MCF 10A (cell line): ENCODE data around the gene BACH1. TPM values are rescaled to one million over a fixed set of nuclear protein-coding genes. Genes with fewer than 3 reads are reported as not detected.

Source experiments
- BruUV-seq: library from RNA; stranded (reverse); fragments of 400-500 nt; replicated peaks from 2 replicates; lab custom pipeline; 2021; lab: Mats Ljungman, UMichigan
- CTCF ChIA-PET: fragments of 300-600 bp; sonication (Branson Sonifier 250); formaldehyde crosslinking; extraction: SDS; loops from one replicate; lab custom pipeline; 2021; ENCODE audit warnings: antibody characterized with exemption, inconsistent platforms; lab: Yijun Ruan, JAX
- POLR2A ChIA-PET: fragments of 300-600, 350-650 bp; sonication (Branson Sonifier 250); formaldehyde crosslinking; extraction: SDS; loops from one replicate; lab custom pipeline; 2020; ENCODE audit warnings: antibody characterized with exemption, inconsistent platforms; lab: Yijun Ruan, JAX
- DNase-seq: peaks from one replicate; pipeline ENCODE4 v3.0.0-alpha.2; 2018; ENCODE audit not compliant: unreplicated experiment
- H3K27ac Mint-ChIP-seq: one replicate; pipeline ENCODE4 v1.8.0; 2022; ENCODE audit warnings: mild to moderate bottlenecking, low read depth, mixed read lengths; ENCODE audit not compliant: unreplicated experiment
- H3K27me3 Mint-ChIP-seq: one replicate; pipeline ENCODE4 v1.8.0; 2022; ENCODE audit warnings: mixed read lengths; ENCODE audit not compliant: insufficient read depth, unreplicated experiment
- H3K36me3 Mint-ChIP-seq: one replicate; pipeline ENCODE4 v1.8.0; 2022; ENCODE audit warnings: mild to moderate bottlenecking, moderate library complexity, mixed read lengths; ENCODE audit not compliant: insufficient read depth, unreplicated experiment
- H3K4me1 Mint-ChIP-seq: one replicate; pipeline ENCODE4 v1.8.0; 2022; ENCODE audit warnings: mixed read lengths; ENCODE audit not compliant: insufficient read depth, unreplicated experiment
- H3K4me3 Mint-ChIP-seq: one replicate; pipeline ENCODE4 v1.8.0; 2022; ENCODE audit warnings: mild to moderate bottlenecking, moderate library complexity, mixed read lengths; ENCODE audit not compliant: unreplicated experiment
- H3K9me3 Mint-ChIP-seq: one replicate; pipeline ENCODE4 v1.8.0; 2022; ENCODE audit warnings: mixed read lengths; ENCODE audit not compliant: unreplicated experiment
- CTCF ChIP-seq: fragments of 200-600 bp; IDR thresholded peaks from one replicate; pipeline ENCODE4 v1.8.0; 2022; ENCODE audit warnings: antibody characterized with exemption, mild to moderate bottlenecking; ENCODE audit not compliant: unreplicated experiment
- intact Hi-C: fragments of 100-400 bp; cut with micrococcal nuclease; formaldehyde crosslinking; loops from 2 replicates; pipeline ENCODE4 v1.14.1; 2022
- total RNA-seq: library from RNA; stranded (reverse); gene quantifications from 2 replicates; pipeline ENCODE4 v1.2.3, GENCODE V29; 2022

Gene BACH1
- total RNA-seq, 1 experiment from 2014 or later = 69.3 TPM

GRCh38 chr21:29288239-29288638 lies 10.5 kb upstream of the BACH1 start:
- H3K4me1 Mint-ChIP-seq = peaks cover 17% of the 10 kb centered on the region
- POLR2A ChIA-PET = interaction anchor here (1.0 to 5.2 kb wide), 5 partner anchors 11 to 142 kb away, joined by 4 to 29 read pairs (median 7); partner anchors contain the start of gene BACH1
- H3K36me3 Mint-ChIP-seq = no peaks in the 10 kb centered on the region
- H3K27me3 Mint-ChIP-seq = no peaks in the 10 kb centered on the region
- intact Hi-C loops = loop anchor here (1.0 kb wide), 2 partner anchors 124 to 198 kb away; no protein-coding TSS in a partner anchor
- no peaks in the 10 kb centered on the region for H3K9me3 Mint-ChIP-seq
- no peak overlapping the region for H3K4me3 Mint-ChIP-seq
- BruUV-seq = no TSS peak
- no peak overlapping the region for H3K27ac Mint-ChIP-seq
- DNase-seq = peak; percentile 27
- CTCF ChIA-PET = interaction anchor here (0.6 to 7.4 kb wide), 13 partner anchors 9 to 195 kb away, joined by 3 to 63 read pairs (median 3); partner anchors contain the start of gene BACH1
- TF ChIP-seq CTCF = no peak

- no TSS peak for BruUV-seq
- H3K27ac Mint-ChIP-seq = no peak overlapping the region
- DNase-seq = no peak
- POLR2A ChIA-PET = interaction anchor here (0.7 to 5.2 kb wide), 7 partner anchors 10 to 216 kb away, joined by 3 to 29 read pairs (median 4); partner anchors contain the start of genes BACH1 and CCT8
- intact Hi-C loops = no loop called here
- no peak overlapping the region for H3K4me3 Mint-ChIP-seq
- peaks cover 17% of the 10 kb centered on the region for H3K4me1 Mint-ChIP-seq
- TF ChIP-seq CTCF = no peak
- H3K9me3 Mint-ChIP-seq = no peaks in the 10 kb centered on the region
- CTCF ChIA-PET = interaction anchor here (0.6 to 7.4 kb wide), 15 partner anchors 8 to 1983 kb away, joined by 3 to 63 read pairs (median 3); partner anchors contain the start of gene BACH1
- H3K36me3 Mint-ChIP-seq = no peaks in the 10 kb centered on the region
- no peaks in the 10 kb centered on the region for H3K27me3 Mint-ChIP-seq
Measured at GRCh38 chr21:29289317-29289716, 9.4 kb upstream of the BACH1 start.

GRCh38 chr21:29290240-29290639 lies 8.5 kb upstream of the BACH1 start:
- Mint-ChIP-seq H3K27me3 (no peaks in the 10 kb centered on the region), H3K4me1 (peaks cover 17% of the 10 kb centered on the region), H3K9me3 (no peaks in the 10 kb centered on the region), H3K27ac (no peak overlapping the region), H3K36me3 (no peaks in the 10 kb centered on the region), H3K4me3 (no peak overlapping the region)
- no TSS peak for BruUV-seq
- TF ChIP-seq CTCF = no peak
- no peak for DNase-seq
- ChIA-PET CTCF (interaction anchor here (0.7 to 7.4 kb wide), 15 partner anchors 9 to 202 kb away, joined by 3 to 63 read pairs (median 4); partner anchors contain the start of genes BACH1 and MAP3K7CL), POLR2A (interaction anchor here (0.7 to 5.2 kb wide), 7 partner anchors 9 to 217 kb away, joined by 3 to 29 read pairs (median 4); partner anchors contain the start of genes BACH1 and CCT8)
- intact Hi-C loops = loop anchor here (10.0 kb wide), 1 partner anchor 55 kb away; no protein-coding TSS in a partner anchor

- H3K27ac Mint-ChIP-seq = no peak overlapping the region
- H3K9me3 Mint-ChIP-seq = no peaks in the 10 kb centered on the region
- DNase-seq = no peak
- no peaks in the 10 kb centered on the region for H3K27me3 Mint-ChIP-seq
- ChIA-PET POLR2A (interaction anchor here (1.1 to 1.5 kb wide), 3 partner anchors 11 to 31 kb away, joined by 3 to 9 read pairs (median 5); no protein-coding TSS in a partner anchor), CTCF (interaction anchor here (0.9 to 1.1 kb wide), 2 partner anchors 17 to 129 kb away, joined by 3 read pairs; no protein-coding TSS in a partner anchor)
- no peak overlapping the region for H3K4me3 Mint-ChIP-seq
- intact Hi-C loops = loop anchor here (10.0 kb wide), 1 partner anchor 59 kb away; no protein-coding TSS in a partner anchor
- TF ChIP-seq CTCF = no peak
- BruUV-seq = no TSS peak
- no peaks in the 10 kb centered on the region for H3K36me3 Mint-ChIP-seq
- peaks cover under 1% of the 10 kb centered on the region for H3K4me1 Mint-ChIP-seq
Measured at GRCh38 chr21:29293495-29293894, 5.2 kb upstream of the BACH1 start.
